Testis (tissue), 2 donors: ENCODE results near the gene FHIT.

Experiments
- POLR2A ChIP-seq: fragments of 450-650 bp; IDR thresholded peaks from one replicate; pipeline ENCODE4 v1.6.1; 2017; ENCODE audit warnings: antibody characterized with exemption, mild to moderate bottlenecking, moderate library complexity
- TF ChIP-seq, protein P1 (sequence below), 3 experiments: fragments of 450-650 bp in 2 of 3; fragments of 200-600 bp in 1 of 3; sonication (generic) in 1 of 3; IDR thresholded peaks; one replicate each; pipeline ENCODE4 v1.5.1; 2016 to 2019; ENCODE audit warnings: antibody characterized with exemption in 3 of 3, mild to moderate bottlenecking in 2 of 3, moderate library complexity in 1 of 3

DNA sequence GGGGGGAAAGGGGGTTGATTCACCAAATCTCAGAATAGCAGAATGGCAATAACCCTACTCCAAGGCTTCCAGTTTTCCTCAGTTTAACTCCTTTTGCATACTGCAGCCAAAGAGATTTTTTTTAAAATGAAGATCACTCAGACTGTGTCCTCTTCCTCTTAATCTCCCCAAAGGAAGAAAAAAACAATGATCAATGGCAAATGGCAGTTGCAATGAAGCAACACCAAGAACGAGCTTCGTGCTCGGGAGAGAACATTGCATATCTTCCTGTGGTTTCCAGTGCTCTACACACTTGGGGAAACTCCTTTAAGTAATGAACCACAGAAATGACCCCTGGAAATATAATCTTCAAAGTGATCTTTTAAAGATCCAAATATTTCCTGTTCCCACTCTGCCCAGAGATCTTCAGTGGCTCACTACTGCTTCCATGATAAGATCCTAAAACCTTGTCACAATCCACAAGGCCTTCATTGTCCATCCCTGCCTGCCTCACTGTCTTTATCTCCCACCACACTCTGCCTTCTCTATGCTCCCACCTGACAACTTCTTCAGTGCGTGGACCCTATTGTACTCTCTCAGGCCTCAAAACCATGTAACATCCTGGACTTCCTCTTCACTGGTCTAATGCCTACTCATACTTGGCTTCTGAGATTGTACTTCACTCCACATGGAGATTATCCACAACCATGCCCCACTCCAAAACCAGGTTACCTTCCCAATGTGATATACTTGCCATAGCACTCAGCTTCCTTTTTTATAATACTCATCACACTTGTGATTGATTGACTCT is 394.8 kb downstream of the FHIT start:
- TF ChIP-seq, protein P1, sequence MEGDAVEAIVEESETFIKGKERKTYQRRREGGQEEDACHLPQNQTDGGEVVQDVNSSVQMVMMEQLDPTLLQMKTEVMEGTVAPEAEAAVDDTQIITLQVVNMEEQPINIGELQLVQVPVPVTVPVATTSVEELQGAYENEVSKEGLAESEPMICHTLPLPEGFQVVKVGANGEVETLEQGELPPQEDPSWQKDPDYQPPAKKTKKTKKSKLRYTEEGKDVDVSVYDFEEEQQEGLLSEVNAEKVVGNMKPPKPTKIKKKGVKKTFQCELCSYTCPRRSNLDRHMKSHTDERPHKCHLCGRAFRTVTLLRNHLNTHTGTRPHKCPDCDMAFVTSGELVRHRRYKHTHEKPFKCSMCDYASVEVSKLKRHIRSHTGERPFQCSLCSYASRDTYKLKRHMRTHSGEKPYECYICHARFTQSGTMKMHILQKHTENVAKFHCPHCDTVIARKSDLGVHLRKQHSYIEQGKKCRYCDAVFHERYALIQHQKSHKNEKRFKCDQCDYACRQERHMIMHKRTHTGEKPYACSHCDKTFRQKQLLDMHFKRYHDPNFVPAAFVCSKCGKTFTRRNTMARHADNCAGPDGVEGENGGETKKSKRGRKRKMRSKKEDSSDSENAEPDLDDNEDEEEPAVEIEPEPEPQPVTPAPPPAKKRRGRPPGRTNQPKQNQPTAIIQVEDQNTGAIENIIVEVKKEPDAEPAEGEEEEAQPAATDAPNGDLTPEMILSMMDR (IDR thresholded peaks at IDR 0.05), result no peak
- no peak for TF ChIP-seq POLR2A
